HG02678 (cell line): ENCODE results near the gene SLC25A11.
"Not testable (repeated sequence)": the region's sequence is repeated elsewhere in the genome, so short reads cannot be mapped to it uniquely, and the experiment has no call there.

ENCODE experiments used
- ATAC-seq: cut with Tn5 transposase; IDR thresholded peaks from one replicate; pipeline ENCODE4 v1.9.1; 2021; ENCODE audit warnings: mild to moderate bottlenecking, moderate library complexity; ENCODE audit not compliant: unreplicated experiment

SLC25A11 gene

DNA sequence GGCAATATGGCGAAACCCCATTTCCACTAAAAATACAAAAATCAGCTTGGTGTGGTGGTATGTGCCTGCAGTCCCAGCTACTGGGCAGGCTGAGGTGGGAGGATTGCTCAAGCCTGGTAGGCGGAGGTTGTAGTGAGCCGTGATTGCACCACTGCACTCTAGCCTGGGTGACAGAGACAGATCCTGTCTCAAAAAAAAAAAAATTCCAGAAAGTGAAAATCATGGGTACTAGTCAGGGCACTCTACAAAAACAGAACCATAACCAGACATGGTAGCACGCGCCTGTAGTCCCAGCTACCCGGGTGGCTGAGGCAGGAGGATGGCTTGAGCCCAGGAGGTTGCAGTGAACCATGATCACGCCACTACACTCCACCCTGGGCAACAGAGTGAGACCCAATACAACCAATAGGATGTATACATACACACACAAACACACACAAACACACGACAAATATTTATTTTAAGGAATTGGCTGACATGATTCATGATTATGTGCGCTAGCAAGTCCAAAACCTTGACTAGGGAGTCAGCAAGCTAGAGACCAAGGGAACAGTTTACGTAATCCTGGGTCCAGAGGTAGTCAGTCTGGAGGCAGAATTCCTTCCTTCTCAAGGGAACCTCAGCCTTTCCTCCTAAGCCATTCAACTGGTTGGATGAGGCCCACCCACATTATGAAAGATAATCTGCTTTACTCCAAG is 19.3 kb downstream of the SLC25A11 start:
- no peak for ATAC-seq

DNA sequence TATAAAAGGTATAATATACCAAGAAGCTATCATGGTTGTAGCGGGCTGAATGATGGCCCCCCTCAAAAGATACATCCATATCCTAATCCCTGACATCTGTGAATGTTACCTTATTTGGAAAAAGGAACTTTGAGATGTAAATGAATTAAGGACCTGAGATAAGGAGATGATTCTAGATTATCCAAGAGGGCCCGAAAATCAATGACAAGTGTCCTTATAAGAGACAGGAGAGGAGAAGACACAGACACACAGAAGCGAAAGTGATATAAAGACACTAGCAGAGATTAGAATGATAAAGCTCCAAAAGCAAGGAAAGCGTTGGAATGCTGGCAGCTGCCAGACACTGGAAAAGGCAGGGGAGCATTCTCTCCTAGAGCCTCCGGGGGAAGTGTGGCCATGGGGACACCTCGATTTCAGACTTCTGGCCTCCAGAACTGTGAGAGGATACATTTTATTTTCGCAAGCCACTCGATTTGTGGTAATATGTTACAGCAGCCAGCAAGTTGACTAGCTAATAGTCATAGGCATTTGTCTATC is 20.3 kb downstream of the SLC25A11 start:
- no peak for ATAC-seq

DNA sequence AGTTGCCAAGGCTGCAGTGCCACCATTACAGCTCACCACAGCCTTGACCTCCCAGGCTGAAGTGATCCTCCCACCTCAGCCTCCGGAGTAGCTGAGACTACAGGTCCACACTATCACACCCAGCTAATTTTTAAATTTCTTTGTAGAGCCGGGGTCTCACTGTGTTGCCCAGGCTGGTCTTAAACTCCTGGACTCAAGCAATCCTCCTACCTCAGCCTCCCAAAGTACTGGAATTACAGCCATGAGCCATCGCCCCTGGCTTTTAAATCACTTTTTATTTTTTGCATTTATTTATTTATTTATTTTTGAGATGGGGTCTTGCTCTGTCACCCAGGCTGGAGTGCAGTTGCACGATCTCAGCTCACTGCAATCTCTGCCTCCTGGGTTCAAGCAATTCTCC is 25.3 kb downstream of the SLC25A11 start:
- ATAC-seq: not testable (repeated sequence)

DNA sequence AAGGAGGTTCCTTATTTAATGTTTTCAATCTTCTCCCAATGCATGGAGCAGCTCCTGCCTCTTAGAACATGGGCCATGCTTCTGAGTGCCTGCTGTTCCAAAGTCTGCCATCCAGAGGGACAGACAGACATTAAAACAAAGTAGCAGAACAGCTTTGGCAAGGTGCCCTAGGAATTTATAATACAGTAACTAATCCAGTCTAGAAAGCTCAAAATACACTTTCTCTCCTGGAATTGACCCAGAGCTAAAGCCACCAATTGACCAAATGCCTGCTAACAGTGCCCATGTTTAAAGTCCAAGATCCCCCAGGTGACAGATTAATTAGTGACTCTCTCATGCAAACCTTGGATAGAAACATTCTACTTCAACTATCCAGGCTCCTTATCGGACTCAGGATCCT is 25.9 kb downstream of the SLC25A11 start:
- no peak for ATAC-seq

DNA sequence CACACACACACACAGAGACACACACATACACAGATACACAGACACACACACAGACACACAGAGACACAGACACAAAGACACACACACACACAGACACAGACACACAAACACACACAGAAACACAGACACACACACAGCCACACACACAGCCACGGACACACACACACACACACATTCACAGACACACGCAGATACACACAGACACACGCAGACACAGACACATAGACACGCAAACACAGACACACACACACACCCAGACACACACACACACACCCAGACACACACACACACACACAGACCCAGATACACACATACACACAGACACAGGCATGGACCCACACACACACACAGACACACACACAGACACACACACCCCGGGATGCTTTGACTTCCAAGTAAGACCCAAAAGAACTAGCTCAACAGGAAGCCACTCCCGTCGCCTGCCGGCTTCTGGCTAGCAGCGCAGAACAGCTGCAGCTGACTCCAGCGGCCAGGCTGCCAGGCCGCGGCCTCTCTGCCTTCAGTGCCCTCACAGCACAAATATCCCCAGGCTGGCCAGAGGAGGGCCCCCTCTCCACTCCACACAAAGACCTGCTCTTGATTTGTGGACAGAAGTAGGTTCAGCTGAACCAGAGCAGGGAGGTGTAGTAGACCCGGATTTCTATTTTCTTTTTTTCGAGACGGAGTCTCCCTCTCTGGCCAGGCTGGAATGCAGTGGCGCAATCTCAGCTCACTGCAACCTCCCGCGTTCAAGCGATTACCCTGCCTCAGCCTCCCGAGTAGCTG is 30.9 kb downstream of the SLC25A11 start:
- peak; percentile 58 for ATAC-seq

DNA sequence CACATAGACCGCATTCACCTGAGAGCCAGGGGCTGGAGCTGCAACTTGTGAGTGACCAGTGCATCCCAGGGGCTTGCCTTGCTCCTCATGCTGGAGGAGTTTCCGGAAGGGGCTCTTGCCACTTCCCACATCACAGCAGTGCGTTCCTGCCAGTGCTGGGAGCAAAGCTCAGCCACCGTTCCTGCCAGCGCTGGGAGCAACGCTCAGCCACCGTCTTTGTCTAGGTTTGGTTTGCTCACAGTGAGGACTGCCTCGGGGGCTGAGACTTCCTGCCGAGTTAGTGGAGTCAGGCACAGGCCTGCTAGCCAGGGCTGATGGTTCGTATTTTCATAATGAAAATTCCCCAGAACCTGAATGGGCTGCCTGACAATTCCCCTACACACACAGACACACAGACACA is 31.5 kb downstream of the SLC25A11 start:
- no peak for ATAC-seq

DNA sequence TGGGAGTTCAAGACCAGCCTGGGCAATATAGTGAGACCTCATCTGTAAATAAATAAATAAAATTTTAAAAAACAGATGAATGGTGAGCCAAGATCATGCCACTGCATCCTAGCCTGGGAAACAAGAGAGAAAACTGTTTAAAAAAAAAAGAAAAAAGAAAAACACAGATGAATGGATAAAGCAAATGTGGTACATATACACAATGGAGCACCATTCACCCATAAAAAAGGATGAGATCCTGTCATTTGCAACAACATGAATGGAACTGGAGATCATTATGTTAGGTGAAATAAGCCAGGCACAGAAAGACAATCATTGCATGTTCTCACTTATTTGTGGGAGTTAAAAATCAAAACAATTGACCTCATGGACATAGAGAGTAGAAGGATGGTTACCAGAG is 33.2 kb downstream of the SLC25A11 start:
- not testable (repeated sequence) for ATAC-seq

DNA sequence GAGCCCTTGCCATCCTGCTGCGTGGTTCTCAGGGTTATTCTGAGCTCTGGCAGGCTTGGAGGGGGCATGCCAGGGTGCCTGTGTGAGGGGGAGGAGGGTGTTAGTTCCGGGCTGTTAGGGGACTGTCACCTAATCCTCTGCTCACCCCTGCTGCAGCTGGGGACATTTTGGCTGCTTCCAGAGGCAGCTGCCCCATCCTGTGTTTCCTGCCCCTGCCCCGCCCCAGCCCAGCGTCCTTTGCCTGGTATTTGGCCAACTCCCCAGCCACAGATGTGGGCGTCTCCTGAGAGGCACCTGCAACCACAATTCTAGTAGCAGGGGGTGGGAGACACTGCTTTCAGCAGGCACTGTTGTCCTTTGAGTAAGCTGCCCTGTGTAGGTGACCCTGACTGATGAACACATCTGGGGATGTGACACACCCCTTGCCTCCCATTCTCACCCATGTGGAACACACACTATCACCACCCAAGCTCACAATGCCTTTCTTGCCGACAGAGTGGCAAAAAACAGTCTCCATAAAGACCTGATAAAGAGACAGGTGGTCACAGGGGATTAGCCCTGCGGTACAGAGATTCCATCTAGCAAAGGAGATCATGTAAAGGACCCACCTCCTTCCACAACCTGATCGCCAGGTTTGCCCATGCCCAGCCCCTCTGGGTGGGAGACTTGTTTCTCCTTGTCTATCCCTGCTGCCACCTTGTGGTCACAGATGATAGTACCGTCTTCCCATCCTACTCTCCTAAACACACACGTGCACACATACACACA is 36.6 kb downstream of the SLC25A11 start, which contains the start of gene CHRNE:
Gene CHRNE (minus strand): TSS at position 48 of the 768 bp plus-strand sequence. CDS start 35 bp downstream, at position 13.
- no peak for ATAC-seq

DNA sequence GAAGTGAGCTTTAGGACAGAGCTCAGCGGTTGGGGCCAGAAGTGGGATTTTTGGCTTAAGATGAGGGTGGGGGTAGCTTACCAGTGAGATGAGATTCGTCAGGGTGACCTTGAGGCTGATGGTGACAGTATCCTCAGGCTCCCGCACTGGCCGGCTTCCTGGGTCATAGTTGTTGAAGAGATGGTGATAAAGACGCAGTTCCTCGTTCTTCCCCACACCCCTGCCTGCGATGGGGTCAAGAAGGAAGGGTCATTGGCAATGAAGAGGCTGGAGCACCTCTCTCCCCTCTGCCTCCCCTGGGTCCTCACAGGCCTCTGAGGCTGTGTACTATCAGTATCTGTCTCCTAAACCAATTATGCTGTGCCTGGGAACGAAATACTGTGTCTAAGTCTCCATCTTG is 37.3 kb downstream of the SLC25A11 start:
- ATAC-seq: no peak

DNA sequence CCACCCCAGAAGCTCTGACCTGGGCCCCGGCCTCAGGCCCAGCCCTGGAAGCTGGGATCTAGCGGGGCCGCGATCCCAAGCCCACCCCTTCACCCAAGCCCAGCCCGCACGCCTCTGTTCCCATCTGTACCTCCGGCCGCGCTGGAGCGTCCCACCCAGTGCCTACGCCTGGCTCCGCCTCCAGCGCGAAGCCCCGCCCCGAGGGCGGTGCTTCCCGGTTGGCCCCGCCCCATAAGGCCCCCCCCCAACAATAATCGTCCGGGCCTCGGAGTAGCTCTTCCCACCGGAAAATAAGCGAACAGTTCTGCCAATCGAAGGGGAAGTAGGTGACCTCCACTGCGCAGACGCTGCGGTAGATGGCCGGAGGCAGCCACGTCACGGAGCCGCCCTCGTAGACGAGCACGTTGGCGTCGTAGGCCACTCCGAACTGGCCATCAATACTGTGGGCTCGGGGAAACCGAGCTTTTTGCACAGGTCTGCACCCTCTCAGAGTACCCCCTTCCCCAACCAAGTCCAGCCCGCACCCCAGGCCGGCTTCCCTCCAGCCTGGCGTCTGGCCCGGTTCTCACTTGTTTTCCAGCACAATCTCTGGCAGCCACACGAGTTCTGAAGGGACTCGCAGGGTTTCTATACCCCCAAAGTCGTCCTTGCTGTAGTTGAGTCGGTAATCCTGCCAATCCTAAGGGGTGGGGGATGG is 38.0 kb downstream of the SLC25A11 start:
- no peak for ATAC-seq

DNA sequence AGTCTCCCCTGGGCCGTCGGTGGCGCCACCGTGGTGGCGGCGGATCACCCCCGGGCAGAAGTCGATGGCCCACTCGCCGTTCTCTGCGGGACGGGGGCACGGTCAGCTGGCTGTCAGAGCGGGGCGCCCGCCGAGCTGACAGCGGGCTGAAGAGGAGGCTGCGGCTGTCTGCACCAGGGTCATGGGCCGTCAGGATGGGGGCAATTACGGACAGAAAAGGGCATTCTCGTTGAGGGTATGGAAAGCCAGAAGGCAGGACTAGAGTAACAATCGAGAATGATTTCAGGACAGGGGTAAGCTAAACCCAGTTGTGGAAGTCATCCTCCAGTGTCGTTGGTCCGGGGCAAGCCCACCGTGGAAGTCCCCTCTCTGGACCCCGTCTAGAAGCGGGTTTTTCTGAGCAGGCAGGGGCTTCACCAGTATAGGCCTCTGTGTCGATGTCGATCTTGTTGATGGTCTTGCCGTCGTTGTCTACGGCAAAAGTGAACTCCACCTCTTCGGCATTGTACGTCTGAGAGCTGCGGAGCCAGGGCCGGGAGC is 38.7 kb downstream of the SLC25A11 start:
- ATAC-seq: no peak

DNA sequence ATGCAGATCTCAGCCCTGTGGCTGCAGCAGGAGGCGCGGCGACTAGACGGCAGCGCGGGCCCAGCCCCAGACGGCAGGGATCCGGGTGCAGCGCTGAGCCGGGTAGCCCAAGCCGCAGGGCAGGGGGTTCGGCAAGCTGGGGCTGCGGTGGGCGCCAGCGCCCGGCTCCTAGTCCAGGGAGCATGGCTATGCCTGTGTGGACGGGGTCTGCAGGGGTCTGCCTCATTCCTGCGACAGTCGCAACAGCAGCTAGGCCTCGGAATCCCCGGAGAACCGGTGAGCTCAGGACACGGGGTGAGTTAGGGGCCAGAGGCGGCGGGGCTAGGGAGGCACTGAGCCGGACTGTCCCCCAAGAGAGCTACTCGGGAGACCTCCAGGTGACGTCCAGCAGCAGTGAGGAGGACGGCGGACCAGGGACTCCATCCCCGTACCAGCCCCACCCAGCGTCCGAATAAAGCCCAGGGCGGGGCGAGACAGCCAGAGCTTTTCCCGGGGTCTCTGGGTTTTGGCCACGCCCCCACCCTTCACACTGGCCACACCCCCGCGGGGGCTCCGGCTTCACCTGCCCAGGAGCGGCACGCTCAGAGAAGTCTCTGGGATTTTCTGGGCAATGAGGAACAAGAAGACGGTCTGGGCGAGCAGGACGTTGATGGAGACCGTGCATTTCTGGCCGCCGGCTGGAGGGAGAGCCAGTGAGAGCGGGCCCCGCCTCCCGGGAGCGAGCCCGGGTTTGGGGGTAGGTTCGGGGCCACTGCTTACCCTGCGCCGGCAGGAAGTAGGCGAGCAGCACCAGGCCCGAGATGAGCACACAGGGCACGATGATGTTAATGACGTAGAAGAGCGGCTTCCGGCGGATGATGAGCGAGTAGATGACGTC is 39.4 kb downstream of the SLC25A11 start:
- ATAC-seq: no peak

DNA sequence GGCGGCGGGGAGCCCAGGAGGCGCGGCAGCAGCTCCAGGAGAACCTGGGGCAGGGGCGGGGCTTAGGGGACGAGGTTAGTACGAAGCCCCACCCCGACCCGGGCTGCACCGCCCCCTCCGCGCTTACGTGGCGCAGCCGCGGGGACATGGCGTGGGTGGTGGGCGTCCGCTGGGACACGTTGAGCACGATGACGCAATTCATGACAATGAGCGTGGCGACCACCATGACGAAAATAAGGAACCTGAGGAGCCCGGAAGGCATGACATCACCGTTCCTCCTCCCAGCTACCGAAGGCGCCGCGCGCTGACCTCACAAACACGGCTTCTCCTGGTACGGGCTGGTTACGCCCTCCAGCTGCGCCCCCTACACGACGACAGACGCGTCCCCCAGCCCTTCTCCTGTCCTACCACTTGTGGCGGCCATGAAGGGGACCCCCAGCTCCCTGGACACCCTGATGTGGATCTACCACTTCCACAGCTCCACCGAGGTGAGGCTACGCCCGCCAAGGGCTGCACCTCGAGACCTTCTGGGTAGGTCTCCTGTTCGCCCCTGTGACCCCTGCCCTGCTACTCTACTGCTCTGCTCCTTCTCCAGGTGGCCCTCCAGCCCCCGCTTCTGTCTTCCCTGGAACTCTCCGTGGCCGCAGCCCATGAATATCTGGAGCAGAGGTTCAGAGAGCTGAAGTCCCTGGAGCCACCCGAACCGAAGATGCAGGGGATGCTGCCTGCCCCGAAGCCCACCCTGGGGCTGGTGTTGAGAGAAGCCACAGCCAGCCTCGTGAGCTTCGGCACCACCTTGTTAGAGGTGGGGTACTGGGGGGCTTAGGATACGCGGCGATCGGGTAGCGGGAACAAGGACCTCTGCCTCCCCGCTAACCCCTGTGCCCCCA is 40.3 kb downstream of the SLC25A11 start, which contains the start of gene C17orf107:
Gene C17orf107 (plus strand): TSS at position 196 of the 890 bp plus-strand sequence. CDS start 227 bp downstream, at position 423.
- ATAC-seq: peak; percentile 66

DNA sequence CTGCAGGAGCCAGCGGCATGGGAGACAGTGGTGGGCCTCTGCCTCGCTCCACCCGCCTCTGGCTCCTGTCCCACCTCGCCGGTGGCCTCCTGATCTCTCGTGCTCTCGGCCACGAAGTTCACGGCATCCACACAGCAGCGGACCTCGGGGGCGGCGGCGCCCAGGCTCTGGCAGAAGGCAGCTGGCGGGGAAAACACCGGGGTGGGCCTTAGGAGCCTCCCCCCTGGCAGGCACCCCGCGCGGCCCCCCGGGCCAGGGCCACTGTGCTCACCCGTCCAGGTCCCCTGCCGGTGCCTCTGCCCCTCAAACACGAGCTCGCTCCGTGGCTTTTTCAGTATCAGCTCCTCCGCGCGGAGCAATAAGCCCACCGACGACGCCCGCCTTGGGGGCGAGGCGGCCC is 40.9 kb downstream of the SLC25A11 start:
- peak; percentile 6 for ATAC-seq

DNA sequence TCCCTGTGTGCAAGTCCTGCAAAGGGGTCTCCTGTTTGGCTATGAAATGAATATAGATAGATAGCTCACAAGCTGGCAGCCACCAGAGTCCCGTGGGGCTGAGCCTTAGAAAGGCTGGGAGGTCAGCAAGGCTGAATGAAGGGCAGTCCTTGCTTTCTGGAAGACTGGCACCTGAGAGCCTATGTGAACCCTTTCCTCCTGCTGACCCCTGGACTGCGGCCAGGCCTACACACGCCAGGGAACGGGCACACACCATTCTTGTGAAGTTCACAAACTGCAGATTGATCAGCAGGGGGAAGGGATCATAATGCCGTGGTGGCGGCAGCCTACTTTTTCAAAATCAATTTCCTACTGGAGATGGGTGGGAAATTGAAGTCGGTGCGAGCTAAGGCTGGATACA is 41.5 kb downstream of the SLC25A11 start:
- no peak for ATAC-seq

DNA sequence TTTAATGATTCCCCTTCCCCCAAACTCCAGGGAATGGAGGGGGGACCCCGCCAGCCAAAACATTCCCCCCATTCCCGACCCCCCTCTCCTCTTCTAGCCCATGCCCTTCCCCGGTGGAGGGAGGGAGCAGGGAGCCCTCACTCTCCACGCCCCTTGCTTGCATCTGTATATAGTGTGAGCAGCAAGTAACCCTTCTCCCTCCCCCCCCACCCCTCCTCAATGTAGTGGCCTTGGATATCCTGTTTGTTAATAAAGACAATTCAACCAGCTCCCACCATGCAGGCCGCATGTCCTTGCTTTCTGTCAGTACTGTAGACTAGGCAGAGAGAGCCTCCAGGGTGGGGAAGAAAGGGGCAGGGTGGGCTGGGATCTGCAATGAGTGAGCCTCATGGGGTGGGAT is 42.1 kb downstream of the SLC25A11 start:
- ATAC-seq: no peak

DNA sequence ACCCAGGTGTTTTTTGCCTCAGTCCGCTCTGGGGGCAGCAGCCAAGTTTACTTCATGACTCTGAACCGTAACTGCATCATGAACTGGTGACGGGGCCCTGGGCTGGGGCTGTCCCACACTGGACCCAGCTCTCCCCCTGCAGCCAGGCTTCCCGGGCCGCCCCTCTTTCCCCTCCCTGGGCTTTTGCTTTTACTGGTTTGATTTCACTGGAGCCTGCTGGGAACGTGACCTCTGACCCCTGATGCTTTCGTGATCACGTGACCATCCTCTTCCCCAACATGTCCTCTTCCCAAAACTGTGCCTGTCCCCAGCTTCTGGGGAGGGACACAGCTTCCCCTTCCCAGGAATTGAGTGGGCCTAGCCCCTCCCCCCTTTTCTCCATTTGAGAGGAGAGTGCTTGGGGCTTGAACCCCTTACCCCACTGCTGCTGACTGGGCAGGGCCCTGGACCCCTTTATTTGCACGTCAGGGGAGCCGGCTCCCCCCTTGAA is 42.6 kb downstream of the SLC25A11 start:
- ATAC-seq: no peak
